Liver (tissue), 9 donors: ENCODE measurements around the gene ADAMTS4. TPM values are rescaled to one million over a fixed set of nuclear protein-coding genes. Genes with fewer than 3 reads are reported as not detected.

Experiments used
- DNase-seq: peaks from one replicate; pipeline ENCODE4 v3.0.0-alpha.2; 2017; ENCODE audit warnings: low spot score
- H3K27ac ChIP-seq, 2 donors: one replicate each; pipeline ENCODE4 v1.7.0; 2013; ENCODE audit warnings: inconsistent platforms in 2 of 2, low read length in 2 of 2, control low read depth in 1 of 2, low read depth in 1 of 2, mild to moderate bottlenecking in 1 of 2
- H3K27me3 ChIP-seq, 4 donors: one replicate each; pipeline versions ENCODE4 v1.6.1 to v1.7.0; 2013; ENCODE audit warnings: low read length in 3 of 4, inconsistent platforms in 1 of 4, mild to moderate bottlenecking in 1 of 4, moderate library complexity in 1 of 4; ENCODE audit not compliant: control insufficient read depth in 4 of 4, insufficient read depth in 4 of 4
- H3K36me3 ChIP-seq, 4 donors: one replicate each; pipeline versions ENCODE4 v1.6.1 to v1.7.0; 2013; ENCODE audit warnings: low read length in 3 of 4, mild to moderate bottlenecking in 3 of 4, low read depth in 1 of 4, moderate library complexity in 1 of 4; ENCODE audit not compliant: control insufficient read depth in 4 of 4, insufficient read depth in 3 of 4
- H3K4me1 ChIP-seq, 4 donors: one replicate each; pipeline versions ENCODE4 v1.6.1 to v1.7.0; 2013; ENCODE audit warnings: low read length in 3 of 4, mild to moderate bottlenecking in 3 of 4, moderate library complexity in 1 of 4; ENCODE audit not compliant: control insufficient read depth in 4 of 4, insufficient read depth in 4 of 4
- H3K4me3 ChIP-seq, 3 donors: one replicate each; pipeline versions ENCODE4 v1.6.1 to v1.7.0; 2013; ENCODE audit warnings: low read length in 3 of 3, control low read depth in 1 of 3, low read depth in 1 of 3, mild to moderate bottlenecking in 1 of 3
- H3K9ac ChIP-seq, 2 donors: one replicate each; pipeline ENCODE4 v1.7.0; 2013; ENCODE audit warnings: low read length in 2 of 2, mild to moderate bottlenecking in 2 of 2, moderate library complexity in 2 of 2, control low read depth in 1 of 2, low read depth in 1 of 2
- H3K9me3 ChIP-seq, 4 donors: one replicate each; pipeline versions ENCODE4 v1.6.1 to v1.7.0; 2013; ENCODE audit warnings: low read length in 3 of 4; ENCODE audit not compliant: control insufficient read depth in 4 of 4
- ATF3 ChIP-seq: IDR thresholded peaks from 2 replicates; pipeline ENCODE4 v1.6.1; 2016; ENCODE audit warnings: antibody characterized with exemption
- EGR1 ChIP-seq, 2 donors: IDR thresholded peaks; 2 replicates each; pipeline ENCODE4 v1.6.1; 2016 to 2018; ENCODE audit warnings: antibody characterized with exemption in 2 of 2, low read depth in 2 of 2
- FOXA2 ChIP-seq: IDR thresholded peaks from 2 replicates; pipeline ENCODE4 v1.6.1; 2016; ENCODE audit warnings: antibody characterized with exemption
- GABPA ChIP-seq, 2 donors: IDR thresholded peaks in 1 of 2; conservative IDR thresholded peaks in 1 of 2; 2 replicates each; pipeline ENCODE4 v1.6.1; 2016; ENCODE audit warnings: antibody characterized with exemption in 2 of 2, mild to moderate bottlenecking in 1 of 2, moderate library complexity in 1 of 2
- HNF4A ChIP-seq, 2 donors: conservative IDR thresholded peaks; 2 replicates each; pipeline ENCODE4 v1.6.1; 2016; ENCODE audit warnings: antibody characterized with exemption in 2 of 2, mild to moderate bottlenecking in 2 of 2
- HNF4G ChIP-seq: IDR thresholded peaks from 2 replicates; pipeline ENCODE4 v1.6.1; 2016; ENCODE audit warnings: antibody characterized with exemption
- JUND ChIP-seq, 2 donors: IDR thresholded peaks; 2 replicates each; pipeline ENCODE4 v1.6.1; 2016; ENCODE audit warnings: antibody characterized with exemption in 2 of 2
- MAX ChIP-seq: IDR thresholded peaks from 2 replicates; pipeline ENCODE4 v1.6.1; 2016; ENCODE audit warnings: antibody characterized with exemption
- NR2F2 ChIP-seq: IDR thresholded peaks from 2 replicates; pipeline ENCODE4 v1.6.1; 2016; ENCODE audit warnings: antibody characterized with exemption
- RAD21 ChIP-seq, 2 donors: IDR thresholded peaks; 2 replicates each; pipeline ENCODE4 v1.6.1; 2016; ENCODE audit warnings: antibody characterized with exemption in 2 of 2, mild to moderate bottlenecking in 2 of 2
- RXRA ChIP-seq, 2 donors: IDR thresholded peaks; 2 replicates each; pipeline ENCODE4 v1.6.1; 2017 to 2018; ENCODE audit warnings: antibody characterized with exemption in 2 of 2, mild to moderate bottlenecking in 1 of 2
- SP1 ChIP-seq: IDR thresholded peaks from 2 replicates; pipeline ENCODE4 v1.6.1; 2018; ENCODE audit warnings: antibody characterized with exemption, mild to moderate bottlenecking
- TAF1 ChIP-seq: conservative IDR thresholded peaks from 2 replicates; pipeline ENCODE4 v1.6.1; 2016; ENCODE audit warnings: antibody characterized with exemption, mild to moderate bottlenecking
- YY1 ChIP-seq: IDR thresholded peaks from 2 replicates; pipeline ENCODE4 v1.6.1; 2016; ENCODE audit warnings: antibody characterized with exemption, mild to moderate bottlenecking
- WGBS: extraction: QIAGEN DNeasy Blood & Tissue Kit; methylation state at CpG from one replicate; pipeline ENCODE4 v1.1.7; 2013; 5-methylcytosine and 5-hydroxymethylcytosine counted together
- polyA plus RNA-seq, 2 donors: library from polyadenylated mRNA; stranded (reverse) in 1 of 2; unstranded in 1 of 2; fragments of 200-250 nt in 1 of 2; fragments of >200 nt in 1 of 2; fragmentation: Nextera tagmentation in 1 of 2; extraction: Ambion mirVana in 1 of 2; gene quantifications; one replicate each; pipeline versions ENCODE4 v1.2.1 to v1.2.3, GENCODE V29; 2013 to 2015
- total RNA-seq, 2 donors: library from RNA; depleted of rRNA; stranded (reverse); fragments of >200 nt; gene quantifications; one replicate each; pipeline ENCODE4 v1.2.3, GENCODE V29; 2014
- TF ChIP-seq, protein P1 (sequence below): fragments of 150-350 bp; IDR thresholded peaks from 2 replicates; pipeline ENCODE4 v1.5.1; 2017; ENCODE audit warnings: improper control_type of control experiment, low read depth, low read length; ENCODE audit not compliant: missing input control
- TF ChIP-seq, protein P2 (sequence below): IDR thresholded peaks from 2 replicates; pipeline ENCODE4 v1.6.1; 2016; ENCODE audit warnings: antibody characterized with exemption, mild to moderate bottlenecking
- TF ChIP-seq, protein P3 (sequence below): IDR thresholded peaks from 2 replicates; pipeline ENCODE4 v1.6.1; 2016; ENCODE audit warnings: antibody characterized with exemption
- donor health status: healthy.
- donor health status: healthy.
- donor health status: healthy.
- donor health status: healthy.
- donor health status: healthy.

The ADAMTS4 gene
- total and polyA plus RNA-seq, 4 donors, result 0.21 to 2.2 (median 0.38) TPM

- TF ChIP-seq HNF4G, result no peak
- no peak for TF ChIP-seq MAX
- no peak for TF ChIP-seq RXRA (IDR thresholded peaks at IDR 0.05)
- TF ChIP-seq SP1, result no peak
- TF ChIP-seq GABPA (IDR thresholded peaks at IDR 0.05 in 1 of 2, conservative IDR thresholded peaks at IDR 0.05 in 1 of 2), result no peak
- no peak for TF ChIP-seq YY1
- TF ChIP-seq ATF3, result no peak
- no peak for TF ChIP-seq NR2F2
These were observed 27.9 kb upstream of the ADAMTS4 start (continued) for GRCh38 chr1:161226759-161227158.

GRCh38 chr1:161226320-161226711 is 27.5 kb upstream of the ADAMTS4 start:
- H3K9me3 ChIP-seq, result no peaks in the 10 kb centered on the region
- peak overlapping the region; percentile 59 to 72 (median 64) for H3K4me3 ChIP-seq
- H3K4me1 ChIP-seq, result peaks cover 0 to 51% (median 25%) of the 10 kb centered on the region in 4 donors
- DNase-seq, result no peak
- H3K36me3 ChIP-seq, result peaks cover 4 to 23% (median 18%) of the 10 kb centered on the region in 4 donors
- H3K27me3 ChIP-seq, result no peaks in the 10 kb centered on the region
- H3K27ac ChIP-seq, result peak overlapping the region; percentile 86 to 87
- 3% methylated on average over 15 of the region's 15 CpGs for WGBS
- peak overlapping the region; percentile 24 to 26 for H3K9ac ChIP-seq
- TF ChIP-seq, protein P1, sequence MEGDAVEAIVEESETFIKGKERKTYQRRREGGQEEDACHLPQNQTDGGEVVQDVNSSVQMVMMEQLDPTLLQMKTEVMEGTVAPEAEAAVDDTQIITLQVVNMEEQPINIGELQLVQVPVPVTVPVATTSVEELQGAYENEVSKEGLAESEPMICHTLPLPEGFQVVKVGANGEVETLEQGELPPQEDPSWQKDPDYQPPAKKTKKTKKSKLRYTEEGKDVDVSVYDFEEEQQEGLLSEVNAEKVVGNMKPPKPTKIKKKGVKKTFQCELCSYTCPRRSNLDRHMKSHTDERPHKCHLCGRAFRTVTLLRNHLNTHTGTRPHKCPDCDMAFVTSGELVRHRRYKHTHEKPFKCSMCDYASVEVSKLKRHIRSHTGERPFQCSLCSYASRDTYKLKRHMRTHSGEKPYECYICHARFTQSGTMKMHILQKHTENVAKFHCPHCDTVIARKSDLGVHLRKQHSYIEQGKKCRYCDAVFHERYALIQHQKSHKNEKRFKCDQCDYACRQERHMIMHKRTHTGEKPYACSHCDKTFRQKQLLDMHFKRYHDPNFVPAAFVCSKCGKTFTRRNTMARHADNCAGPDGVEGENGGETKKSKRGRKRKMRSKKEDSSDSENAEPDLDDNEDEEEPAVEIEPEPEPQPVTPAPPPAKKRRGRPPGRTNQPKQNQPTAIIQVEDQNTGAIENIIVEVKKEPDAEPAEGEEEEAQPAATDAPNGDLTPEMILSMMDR, result no peak
- TF ChIP-seq FOXA2 (no peak), RAD21 (IDR thresholded peaks at IDR 0.05) (no peak), NR2F2 (no peak), ATF3 (no peak), MAX (no peak), JUND (IDR thresholded peaks at IDR 0.05) (no peak), RXRA (IDR thresholded peaks at IDR 0.05) (no peak), HNF4A (conservative IDR thresholded peaks at IDR 0.05) (no peak), TAF1 (no peak), EGR1 (IDR thresholded peaks at IDR 0.05; ENCODE audit: low read depth in 2 of 2) (no peak), HNF4G (no peak), SP1 (no peak)
- TF ChIP-seq, protein P2, sequence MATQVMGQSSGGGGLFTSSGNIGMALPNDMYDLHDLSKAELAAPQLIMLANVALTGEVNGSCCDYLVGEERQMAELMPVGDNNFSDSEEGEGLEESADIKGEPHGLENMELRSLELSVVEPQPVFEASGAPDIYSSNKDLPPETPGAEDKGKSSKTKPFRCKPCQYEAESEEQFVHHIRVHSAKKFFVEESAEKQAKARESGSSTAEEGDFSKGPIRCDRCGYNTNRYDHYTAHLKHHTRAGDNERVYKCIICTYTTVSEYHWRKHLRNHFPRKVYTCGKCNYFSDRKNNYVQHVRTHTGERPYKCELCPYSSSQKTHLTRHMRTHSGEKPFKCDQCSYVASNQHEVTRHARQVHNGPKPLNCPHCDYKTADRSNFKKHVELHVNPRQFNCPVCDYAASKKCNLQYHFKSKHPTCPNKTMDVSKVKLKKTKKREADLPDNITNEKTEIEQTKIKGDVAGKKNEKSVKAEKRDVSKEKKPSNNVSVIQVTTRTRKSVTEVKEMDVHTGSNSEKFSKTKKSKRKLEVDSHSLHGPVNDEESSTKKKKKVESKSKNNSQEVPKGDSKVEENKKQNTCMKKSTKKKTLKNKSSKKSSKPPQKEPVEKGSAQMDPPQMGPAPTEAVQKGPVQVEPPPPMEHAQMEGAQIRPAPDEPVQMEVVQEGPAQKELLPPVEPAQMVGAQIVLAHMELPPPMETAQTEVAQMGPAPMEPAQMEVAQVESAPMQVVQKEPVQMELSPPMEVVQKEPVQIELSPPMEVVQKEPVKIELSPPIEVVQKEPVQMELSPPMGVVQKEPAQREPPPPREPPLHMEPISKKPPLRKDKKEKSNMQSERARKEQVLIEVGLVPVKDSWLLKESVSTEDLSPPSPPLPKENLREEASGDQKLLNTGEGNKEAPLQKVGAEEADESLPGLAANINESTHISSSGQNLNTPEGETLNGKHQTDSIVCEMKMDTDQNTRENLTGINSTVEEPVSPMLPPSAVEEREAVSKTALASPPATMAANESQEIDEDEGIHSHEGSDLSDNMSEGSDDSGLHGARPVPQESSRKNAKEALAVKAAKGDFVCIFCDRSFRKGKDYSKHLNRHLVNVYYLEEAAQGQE, result no peak
- TF ChIP-seq, protein P3, sequence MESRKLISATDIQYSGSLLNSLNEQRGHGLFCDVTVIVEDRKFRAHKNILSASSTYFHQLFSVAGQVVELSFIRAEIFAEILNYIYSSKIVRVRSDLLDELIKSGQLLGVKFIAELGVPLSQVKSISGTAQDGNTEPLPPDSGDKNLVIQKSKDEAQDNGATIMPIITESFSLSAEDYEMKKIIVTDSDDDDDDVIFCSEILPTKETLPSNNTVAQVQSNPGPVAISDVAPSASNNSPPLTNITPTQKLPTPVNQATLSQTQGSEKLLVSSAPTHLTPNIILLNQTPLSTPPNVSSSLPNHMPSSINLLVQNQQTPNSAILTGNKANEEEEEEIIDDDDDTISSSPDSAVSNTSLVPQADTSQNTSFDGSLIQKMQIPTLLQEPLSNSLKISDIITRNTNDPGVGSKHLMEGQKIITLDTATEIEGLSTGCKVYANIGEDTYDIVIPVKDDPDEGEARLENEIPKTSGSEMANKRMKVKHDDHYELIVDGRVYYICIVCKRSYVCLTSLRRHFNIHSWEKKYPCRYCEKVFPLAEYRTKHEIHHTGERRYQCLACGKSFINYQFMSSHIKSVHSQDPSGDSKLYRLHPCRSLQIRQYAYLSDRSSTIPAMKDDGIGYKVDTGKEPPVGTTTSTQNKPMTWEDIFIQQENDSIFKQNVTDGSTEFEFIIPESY, result no peak
